HG03196 (cell line): ENCODE results near the gene CUL3.
"Not testable (repeated sequence)": the region's sequence is repeated elsewhere in the genome, so short reads cannot be mapped to it uniquely, and the experiment has no call there.

Source experiments
- ATAC-seq: cut with Tn5 transposase; IDR thresholded peaks from one replicate; pipeline ENCODE4 v1.9.1; 2021; ENCODE audit not compliant: unreplicated experiment

The CUL3 gene

DNA sequence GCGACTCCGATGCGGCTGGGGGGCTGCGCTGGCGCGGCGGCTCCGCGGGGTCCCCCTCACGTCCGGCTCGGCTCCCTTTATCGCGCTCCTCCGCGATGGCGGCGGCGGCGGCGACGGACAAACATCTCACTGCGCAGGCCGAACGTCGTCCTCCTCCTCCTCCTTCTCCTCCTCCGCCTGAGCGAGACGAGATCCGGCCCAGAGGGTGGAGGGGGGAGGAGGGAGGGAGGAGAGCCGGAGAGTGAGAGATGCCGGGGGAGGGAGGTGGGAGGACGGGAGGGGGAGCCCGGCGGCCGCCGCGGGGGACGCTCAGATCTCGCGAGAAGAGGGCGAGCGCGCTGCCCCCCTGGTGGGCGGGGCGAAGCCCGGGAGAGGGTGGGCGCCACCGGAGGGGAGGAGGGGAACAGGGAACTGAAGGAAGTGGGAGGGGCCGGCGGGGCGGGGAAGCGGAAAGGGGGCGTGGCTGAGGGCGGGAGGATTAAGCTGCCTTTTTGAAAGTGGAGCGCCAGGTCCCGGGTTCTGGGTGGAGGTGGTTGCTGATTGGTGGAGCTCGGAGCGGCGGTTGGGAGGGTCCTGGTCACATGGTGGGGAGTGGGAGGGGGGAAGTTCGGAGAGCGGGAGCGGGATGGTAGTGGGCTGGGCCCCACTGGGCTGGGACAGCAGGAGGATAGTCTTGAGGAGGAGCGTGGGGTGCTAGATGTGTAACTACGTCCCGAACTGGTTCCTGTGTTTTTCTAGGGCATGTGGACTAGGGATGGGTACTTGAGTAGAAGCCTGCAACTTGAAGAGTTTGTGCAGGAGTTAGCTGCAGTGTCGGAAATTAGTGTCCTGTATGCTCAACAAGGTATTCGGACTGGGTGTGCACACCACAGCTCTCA lies at the start of gene CUL3:
CUL3 (minus strand) TSS at position 153 of the 878 bp plus-strand sequence. CDS start 354 bp downstream, outside the sequence.
- peak; percentile 86 for ATAC-seq

DNA sequence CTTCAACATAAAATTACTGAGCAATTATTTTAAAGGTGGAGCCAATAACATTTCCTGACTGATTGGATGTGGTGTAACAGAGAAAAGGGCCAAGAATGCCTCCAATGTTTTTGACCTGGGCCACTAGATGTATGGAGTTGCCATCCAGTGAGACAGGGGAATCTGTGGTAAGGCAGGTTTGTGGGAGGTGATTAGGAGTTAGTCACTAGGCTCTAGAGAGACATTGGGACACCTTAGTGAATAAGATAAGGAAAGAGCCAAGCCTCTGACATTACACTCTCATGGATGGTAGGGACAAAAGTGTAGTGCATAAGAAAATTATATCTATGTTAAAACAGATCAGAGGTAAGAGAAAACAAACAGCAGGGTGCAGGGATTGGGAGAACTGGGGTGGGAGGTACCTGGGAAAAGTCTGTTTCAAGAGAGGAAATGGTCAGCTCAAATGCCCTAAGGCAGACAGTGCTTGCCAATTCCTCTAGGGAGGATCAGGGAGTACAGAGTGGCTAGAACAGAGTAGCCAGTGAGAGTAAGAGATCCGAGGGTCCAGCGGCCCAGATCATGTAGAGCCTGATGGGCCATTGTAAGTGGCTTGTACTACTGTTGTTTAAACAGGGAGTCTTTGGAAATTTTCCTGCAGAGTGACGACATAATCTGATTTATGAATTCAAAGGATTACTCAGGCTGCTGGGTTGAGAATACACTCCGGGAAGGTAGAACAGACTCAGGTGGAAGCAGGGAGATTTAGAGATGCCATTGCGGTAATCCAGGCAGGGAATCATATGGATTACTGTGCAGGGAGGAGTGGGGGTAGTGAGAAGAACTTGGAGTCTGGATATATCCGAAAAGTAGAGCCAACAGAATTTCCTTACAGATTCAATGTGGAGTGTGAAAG lies 45.7 kb upstream of the CUL3 start:
- no peak for ATAC-seq

DNA sequence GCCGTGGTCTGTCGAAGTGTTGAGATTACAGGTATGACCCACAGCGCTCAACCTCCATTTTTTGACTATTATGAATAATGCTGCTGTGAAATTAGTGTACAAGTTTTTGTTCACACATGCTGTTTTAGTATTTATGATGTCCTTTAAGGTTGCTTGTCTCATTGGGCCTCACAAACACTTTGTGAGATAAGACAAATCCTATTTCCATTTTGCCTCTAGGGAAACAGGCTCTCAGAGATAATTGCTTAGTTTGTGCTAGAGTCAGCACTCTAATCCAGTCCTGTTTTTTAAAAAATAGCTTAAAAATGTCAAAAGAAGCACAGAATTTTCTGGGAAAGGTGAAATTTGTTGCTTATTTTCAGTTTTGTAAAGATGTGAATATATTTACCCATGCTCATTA lies 43.3 kb upstream of the CUL3 start:
- no peak for ATAC-seq

DNA sequence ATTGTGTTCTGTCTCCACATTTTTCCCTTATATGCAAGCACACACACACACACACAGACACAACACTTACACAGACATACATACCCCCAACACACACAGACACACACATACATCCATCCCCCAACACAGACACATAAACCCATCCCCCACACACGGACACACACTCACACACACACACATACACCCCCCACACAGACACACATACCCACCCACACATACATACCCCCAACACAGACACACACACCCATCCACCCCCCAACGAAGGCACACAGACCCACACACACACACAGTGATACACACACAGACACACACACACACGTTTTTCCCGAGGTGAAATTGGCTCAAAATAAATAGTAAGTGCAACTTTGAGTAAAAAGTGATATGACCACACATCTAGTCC lies 41.6 kb upstream of the CUL3 start:
- ATAC-seq, result no peak

DNA sequence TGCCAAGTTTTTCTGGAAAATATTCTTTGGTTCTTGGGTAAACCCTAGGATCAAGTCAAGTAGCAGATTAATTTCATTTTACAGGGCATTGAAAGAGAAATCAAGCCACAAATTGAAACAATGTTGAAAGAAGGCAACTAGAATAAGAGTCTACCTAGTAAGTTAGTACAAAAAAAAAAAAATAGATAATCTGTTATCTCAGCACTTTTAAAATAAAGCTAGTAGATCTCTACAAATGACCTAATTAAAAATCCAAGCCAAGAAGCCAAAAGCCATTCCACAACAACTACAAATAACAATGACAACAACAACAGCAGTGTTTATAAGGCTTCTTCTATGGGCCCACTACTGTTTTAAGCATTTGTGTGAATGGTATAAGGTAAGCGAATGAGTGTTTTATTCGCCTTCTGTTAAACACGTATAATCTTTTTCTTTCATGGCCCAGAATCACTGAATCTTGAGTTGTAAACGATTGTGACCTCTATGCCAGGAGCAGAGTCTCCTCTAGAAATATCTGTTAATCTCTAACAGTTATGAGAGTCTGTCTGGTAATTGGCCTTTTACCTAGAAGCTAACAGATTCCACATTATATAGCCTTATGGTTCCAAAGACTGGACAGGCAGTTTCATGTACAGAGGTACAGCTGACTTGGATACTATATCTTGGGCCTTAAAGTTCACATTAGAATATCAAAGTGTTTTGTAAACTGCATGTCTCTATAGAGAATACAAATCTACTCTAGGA lies 28.6 kb upstream of the CUL3 start:
- ATAC-seq, result no peak

DNA sequence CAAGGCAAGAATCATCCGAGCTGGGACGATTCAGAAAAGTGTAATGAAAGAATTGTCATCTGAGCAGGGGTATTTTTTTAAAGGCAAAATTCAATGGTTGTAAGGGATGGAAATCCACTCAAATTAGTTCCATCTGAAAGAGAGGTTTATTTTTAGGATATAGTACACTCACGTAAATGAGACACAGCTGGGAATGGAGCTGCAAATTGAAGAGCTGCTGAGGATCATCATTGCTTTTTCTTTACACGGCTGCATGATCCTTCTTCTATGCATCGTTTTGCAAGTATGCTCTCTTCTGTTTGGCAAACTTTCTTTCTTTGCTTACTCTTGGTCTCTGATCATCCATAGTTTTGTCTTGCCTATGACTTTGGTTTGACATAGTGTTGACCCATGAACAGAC lies 27.4 kb upstream of the CUL3 start:
- ATAC-seq, result no peak

DNA sequence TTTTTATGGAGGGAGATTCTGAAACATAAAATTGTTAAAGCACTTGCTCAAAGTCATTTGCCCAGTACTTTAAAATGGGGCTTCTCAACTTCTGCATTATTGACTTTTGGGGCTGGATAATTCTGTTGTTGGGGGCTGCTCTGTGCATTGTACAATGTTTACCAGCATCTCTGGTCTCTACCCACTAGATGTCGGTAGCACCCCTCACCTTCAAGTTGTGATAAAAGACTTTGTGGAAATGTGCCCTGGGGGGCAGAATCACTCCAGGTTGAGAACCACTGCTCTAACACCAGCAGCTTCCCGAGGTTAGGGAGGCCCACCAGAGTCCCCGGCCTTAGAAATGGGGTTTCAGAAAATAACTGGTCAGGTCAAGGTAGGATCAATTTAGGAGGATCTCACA lies 26.8 kb upstream of the CUL3 start:
- no peak for ATAC-seq

DNA sequence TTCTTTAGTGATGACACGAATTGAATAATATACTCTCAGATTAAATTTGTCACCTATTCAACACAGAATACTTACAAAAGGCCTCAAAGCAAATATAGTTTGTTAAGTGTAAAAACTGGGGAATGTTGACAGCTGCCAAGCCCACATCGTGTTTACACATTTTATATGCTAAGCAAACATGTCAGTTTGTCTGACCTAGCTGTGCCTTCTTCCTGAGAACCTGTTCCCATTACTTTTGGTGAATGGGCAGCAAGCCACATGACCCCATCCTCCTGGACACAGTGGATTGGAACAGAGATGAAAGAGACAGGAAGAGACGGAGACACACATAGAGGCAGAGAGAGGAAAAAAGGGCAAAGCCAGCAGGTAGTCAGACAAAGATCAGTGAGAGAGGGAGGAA lies 22.9 kb upstream of the CUL3 start:
- no peak for ATAC-seq

DNA sequence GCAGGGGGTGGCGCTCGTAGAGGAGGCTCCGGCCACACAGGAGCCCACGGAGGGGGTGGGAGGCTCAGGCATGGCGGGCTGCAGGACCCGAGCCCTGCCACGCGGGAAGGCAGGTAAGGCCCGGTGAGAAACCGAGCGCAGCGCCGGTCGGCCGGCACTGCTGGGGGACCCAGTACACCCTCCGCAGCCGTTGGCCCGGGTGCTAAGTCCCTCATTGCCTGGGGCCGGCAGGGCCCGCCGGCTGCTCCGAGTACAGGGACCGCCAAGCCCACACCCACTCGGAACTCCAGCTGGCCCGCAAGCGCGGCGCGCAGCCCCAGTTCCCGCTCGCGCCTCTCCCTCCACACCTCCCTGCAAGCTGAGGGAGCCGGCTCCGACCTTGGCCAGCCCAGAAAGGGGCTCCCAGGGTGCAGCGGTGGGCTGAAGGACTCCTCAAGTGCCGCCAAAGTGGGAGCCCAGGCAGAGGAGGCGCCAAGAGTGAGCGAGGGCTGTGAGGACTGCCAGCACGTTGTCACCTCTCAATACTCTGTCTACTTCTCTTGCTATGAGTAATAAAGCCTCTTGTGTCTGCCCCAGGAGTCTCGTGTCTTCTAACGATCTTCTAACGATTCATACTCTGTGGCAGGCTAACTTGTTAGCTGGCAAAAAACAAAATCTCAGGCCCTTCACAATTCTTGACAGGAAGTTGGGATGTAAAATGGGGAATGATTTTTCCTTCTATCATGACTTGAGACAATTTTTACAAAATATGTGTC lies 18.8 kb upstream of the CUL3 start:
- ATAC-seq, result not testable (repeated sequence)

DNA sequence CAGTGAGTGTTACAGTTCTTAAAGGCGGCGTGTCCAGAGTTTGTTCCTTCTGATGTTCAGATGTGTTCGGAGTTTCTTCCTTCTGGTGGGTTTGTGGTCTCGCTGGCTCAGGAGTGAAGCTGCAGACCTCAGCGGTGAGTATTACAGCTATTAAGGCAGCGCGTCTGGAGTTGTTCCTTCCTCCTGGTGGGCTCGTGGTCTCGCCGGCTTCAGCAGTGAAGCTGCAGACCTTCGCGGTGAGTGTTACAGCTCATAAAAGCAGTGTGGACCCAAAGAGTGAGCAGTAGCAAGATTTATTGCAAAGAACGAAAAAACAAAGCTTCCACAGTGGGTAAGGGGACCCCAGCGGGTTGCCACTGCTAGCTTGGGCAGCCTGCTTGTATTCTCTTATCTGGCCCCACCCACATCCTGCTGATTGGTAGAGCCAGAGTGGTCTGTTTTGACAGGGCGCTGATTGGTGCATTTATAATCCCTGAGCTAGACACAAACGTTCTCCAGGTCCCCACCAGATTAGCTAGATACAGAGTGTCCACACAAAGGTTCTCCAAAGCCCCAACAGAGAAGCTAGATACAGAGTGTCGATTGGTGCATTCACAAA lies 17.7 kb upstream of the CUL3 start:
- ATAC-seq, result not testable (repeated sequence)

DNA sequence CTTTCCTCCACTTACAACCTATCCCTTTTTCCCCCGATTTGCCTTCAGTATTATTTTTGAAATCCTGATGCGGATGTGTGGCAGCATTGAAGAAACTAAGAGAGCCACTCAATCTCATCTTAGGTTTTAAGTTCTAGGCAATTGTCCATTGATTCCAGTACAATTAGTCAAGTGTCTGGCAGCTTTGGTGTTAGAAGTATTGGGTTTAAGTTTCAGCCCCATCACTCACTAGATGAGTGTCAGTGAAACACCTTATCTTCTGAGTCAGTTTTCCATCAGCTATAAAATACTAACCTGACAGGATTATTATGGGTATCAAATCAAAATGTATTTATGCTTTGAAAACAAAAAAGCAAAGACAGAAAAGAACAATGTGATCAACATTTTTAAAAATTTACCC lies 16.8 kb upstream of the CUL3 start:
- ATAC-seq, result no peak

DNA sequence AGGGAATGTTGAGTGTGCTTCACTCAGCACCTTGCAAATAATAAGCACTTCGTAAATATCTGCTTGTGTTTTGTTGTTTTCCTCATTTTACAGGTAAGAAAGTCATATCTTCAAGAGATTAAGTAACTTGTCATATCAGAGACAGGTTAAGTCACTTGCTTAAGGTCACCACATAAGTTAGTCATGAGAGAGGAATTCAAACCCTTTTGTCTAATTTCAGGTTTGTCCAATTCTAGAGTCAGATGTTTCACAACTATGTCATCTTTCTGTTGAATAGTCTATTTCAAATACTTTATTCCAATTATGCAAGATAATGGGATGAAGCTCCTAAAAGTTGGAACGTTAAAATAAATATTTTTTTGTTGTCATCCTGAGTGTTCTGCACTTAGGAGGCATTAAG lies 13.5 kb upstream of the CUL3 start:
- no peak for ATAC-seq

DNA sequence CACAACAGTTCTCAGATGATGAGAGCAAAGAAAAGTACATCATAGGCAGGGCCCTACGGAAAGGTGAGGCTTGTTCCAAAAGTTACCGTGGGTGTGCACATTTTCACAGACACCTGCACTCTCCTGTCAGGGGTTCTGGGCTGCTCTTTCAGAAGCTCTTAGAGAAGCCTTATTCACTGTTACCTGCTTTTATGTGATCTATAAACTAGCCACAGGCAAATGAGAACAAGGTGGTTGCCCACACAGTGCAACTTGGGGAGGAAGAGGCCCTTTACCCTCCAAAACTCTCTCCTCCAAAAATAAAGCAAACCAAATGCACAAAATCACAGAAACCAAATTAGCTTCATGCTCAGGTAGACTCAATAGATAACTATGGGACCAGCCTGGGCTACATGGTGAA lies 11.1 kb upstream of the CUL3 start:
- no peak for ATAC-seq

DNA sequence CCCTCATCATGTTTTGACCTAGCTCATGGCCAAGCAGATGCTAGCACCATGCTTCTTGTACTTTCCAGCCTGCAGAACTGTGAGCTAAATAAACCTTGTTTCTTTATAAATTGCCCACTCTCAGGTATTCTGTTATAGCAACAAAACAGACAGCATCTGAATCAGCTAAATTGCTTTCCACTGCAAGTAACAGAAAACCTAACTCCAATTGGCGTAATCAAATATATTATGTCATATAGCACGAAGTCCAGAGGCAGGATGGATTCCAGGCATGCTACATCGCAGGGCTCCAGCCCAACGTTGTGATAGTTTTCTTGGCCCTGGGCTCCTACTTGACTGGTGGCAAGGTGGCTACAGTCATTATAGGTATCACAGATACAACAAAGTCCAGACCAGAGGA lies 10.4 kb upstream of the CUL3 start:
- no peak for ATAC-seq

DNA sequence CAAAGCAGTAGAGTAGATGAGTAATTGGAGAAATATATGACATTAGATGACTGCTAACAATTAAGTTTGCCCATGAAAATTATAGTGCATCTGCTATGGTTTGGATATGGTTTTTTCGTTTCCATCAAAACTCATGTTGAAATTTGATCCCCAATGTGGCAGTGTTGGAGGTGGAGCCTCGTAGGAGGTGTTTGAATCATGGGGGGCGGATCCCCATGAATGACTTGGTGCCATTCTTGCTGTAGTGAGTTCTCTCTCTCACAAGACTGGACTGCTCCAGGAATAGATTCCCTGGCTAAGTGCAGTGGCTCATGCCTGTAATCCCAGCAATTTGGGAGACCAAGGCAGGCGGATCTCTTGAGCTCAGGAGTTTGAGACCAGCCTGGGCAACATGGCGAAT lies 9.7 kb upstream of the CUL3 start:
- ATAC-seq, result no peak

DNA sequence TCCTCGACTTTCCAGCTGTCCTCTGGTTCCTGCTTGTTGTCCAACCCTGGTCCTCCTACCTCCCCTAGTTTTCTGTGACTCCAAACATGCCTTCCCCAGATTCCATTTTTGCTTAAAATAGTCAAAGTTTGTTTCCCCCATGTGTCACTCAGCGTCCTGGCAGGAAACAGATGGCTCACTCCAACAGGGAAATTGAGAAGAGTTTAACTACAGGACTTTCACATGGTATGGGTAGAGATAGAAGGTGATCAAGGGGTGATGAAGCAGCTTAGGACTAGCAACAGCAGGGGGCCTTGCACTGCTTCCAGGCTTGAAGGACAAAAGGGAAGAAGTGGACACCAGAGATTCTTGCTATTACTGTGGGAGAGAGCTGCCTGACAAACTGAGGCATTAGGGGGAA lies 6.1 kb upstream of the CUL3 start:
- no peak for ATAC-seq

DNA sequence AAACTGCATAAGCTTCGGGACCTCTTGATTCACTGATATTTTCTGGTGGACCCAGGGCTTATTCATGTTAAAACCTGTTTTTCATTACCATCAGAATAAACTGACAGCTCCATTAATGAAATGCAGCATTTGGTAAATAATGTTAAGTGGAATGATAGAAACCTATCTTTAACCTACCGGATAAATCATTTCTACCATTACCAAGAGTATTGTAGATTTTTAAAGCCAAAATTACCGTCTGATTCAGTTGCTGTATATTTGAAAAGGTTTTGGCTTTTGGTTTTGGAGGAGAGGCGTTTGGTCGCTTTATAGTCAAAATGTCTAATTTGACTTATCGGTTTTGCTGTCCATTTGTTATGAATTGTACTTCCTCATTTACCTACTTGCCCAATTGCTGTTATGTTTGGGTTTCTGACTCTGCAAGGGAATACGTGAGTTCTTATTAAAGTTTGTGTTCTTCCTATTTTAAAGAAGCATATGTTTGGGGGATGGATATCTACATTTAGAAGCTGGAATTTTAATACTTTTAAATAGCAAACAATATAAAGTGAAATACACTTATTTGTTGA lies 1.0 kb upstream of the CUL3 start:
- no peak for ATAC-seq

DNA sequence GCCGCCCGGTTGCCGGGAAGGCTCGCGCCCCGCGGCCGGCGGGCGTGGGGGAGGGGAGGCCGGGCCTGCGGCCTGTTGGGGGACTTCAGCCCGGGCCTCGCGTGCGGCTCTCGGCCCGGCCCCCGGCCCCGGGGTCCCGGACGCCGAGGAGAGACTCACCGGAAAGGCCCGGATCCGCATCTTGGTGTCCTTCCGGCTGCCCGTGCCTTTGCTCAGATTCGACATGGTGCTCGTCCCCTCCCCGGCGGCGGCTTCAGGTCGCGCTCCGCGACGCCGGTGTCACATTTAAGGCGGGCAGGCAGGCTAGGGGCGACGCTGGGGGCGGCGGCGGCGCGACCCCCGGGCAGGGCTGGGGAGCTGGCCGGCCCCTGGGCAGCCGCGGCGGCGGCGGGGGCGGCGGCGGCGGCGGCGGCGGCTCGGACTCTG lies 365 bp downstream of the CUL3 start:
- peak; percentile 32 for ATAC-seq

DNA sequence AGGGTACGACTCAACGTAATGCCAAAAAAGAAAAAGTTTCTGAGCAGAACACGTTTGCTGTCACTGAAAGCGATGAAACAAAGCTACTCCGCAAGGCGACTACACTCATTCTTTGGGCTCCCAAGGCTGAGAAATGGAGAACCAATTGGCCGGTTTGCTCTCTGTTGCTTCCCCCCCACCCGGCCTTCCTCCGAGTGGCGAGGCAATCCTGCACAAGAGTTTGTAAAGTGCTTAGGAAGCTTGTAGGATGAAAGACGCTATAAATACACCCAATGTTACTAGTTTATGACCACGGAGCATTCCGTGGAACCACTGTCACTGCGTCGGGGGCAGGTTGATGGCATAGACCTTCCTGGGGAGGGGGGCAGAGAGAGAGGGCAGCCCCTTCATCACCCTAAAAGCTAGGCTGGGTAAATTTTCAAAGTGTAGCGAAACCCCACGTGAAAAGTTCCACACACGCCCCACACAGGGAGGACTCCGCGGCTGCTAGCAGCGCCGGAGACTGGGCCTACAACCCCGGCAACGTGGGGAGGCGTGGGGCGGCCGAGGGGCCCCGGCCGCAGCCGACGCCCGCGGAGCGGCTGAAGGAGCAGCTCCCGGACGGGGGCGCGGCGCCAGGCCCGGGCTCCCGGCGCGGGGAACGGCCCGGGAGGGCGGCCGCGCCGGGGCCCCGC lies 915 bp downstream of the CUL3 start:
- peak; percentile 0 for ATAC-seq
